Spleen (tissue), 7 donors: ENCODE measurements around the gene OIT3.

Experiments used
- POLR2A ChIP-seq, 3 donors: fragments of 450-650 bp; IDR thresholded peaks; one replicate each; pipeline ENCODE4 v1.5.1; 2017; ENCODE audit warnings: antibody characterized with exemption in 3 of 3, mild to moderate bottlenecking in 1 of 3
- TF ChIP-seq, protein P1 (sequence below), 11 experiments: fragments of 200-600 bp in 7 of 11; fragments of 450-650 bp in 4 of 11; sonication (generic) in 4 of 11; IDR thresholded peaks in 8 of 11; conservative IDR thresholded peaks in 3 of 11; 1 replicate in 7 of 11; 2 replicates in 4 of 11; pipeline versions ENCODE4 v1.4.0 to v1.8.0; 2016 to 2021; ENCODE audit warnings: antibody characterized with exemption in 11 of 11, inconsistent platforms in 4 of 11, mild to moderate bottlenecking in 1 of 11
- donor health status: DM: no; HTN: no; CAD: no; lungs with moderate emphysema.
- donor health status: DM: no; HTN: no; CAD: no.
- donor health status: DM: no; HTN: no; CAD: no.

DNA sequence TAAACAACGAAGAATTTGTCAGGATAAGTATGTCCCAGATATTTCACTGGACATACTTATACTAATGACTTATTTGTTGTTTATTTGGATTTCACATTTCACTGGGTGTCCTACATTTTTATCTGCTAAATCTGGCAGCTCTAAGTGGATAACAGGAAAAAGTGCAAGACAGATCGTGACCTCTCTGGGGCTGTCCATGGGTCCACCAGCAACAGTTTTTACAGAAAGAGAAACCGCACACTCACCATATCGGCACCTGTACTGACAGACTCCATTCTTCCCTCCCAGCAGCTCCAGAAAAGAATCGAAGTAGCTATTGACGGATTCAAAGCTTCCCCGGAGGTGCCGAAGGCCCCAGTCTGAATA, 60.7 kb downstream of the OIT3 start:
- TF ChIP-seq, protein P1, sequence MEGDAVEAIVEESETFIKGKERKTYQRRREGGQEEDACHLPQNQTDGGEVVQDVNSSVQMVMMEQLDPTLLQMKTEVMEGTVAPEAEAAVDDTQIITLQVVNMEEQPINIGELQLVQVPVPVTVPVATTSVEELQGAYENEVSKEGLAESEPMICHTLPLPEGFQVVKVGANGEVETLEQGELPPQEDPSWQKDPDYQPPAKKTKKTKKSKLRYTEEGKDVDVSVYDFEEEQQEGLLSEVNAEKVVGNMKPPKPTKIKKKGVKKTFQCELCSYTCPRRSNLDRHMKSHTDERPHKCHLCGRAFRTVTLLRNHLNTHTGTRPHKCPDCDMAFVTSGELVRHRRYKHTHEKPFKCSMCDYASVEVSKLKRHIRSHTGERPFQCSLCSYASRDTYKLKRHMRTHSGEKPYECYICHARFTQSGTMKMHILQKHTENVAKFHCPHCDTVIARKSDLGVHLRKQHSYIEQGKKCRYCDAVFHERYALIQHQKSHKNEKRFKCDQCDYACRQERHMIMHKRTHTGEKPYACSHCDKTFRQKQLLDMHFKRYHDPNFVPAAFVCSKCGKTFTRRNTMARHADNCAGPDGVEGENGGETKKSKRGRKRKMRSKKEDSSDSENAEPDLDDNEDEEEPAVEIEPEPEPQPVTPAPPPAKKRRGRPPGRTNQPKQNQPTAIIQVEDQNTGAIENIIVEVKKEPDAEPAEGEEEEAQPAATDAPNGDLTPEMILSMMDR (IDR thresholded peaks at IDR 0.05 in 8 of 11, conservative IDR thresholded peaks at IDR 0.05 in 3 of 11): no peak
- no peak for TF ChIP-seq POLR2A (IDR thresholded peaks at IDR 0.05)
